NK-92 treated with Interleukin-12 subunit alpha and Interleukin-12 subunit beta, amount 100 ng/mL, for 24 hours (cell line): ENCODE data around the gene CCSER1.
"Not testable (repeated sequence)": the region's sequence is repeated elsewhere in the genome, so short reads cannot be mapped to it uniquely, and the experiment has no call there.

Source experiments
- DNase-seq: peaks from one replicate; lab custom pipeline; 2025; lab: John Stamatoyannopoulos, UW

The CCSER1 gene

GRCh38 chr4:91170768-91171167, 1043.6 kb downstream of the CCSER1 start:
- DNase-seq: no peak

GRCh38 chr4:91171217-91171616, 1044.0 kb downstream of the CCSER1 start:
- no peak for DNase-seq

- DNase-seq: not testable (repeated sequence)
Measured at GRCh38 chr4:91185061-91185460, 1057.9 kb downstream of the CCSER1 start.

DNA sequence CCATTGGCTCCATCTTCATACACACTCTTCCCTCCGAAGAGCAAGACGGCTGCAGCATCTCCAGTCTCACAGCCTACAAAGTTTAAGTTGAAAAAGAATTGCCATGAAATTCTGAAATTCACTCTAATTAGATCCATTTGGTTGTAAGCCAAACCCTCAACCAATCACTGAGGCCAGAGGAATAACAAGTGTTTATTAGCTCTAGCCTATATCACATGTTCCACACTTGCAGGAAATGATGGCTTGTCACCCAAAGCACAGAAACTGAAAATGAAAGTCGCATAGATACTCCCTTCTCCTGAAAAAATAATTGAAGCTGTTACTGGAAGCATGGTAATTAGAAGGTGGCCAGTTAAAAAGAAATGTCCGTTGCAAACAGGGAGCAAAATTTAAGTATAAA, 1071.8 kb downstream of the CCSER1 start:
- no peak for DNase-seq

GRCh38 chr4:91207535-91207934, 1080.3 kb downstream of the CCSER1 start:
- no peak for DNase-seq

DNA sequence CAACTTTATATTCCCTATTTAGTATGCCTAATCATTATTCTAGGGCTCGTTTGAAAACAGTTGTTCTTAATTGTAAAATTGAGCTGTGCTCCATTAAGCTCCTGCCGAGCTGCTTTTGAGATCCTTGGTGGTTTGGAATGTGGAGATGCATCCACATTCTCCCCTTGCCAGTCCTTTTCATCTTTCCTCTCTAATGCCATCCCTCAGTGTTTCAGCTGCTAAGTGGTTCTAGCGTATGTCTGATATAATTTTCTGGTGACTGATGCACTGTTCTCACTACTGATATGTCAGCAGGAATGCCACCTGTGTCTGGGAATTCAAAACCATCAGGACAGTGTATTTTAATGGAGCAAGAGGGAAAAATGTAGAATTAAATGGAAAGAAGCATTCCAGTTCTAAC, 1085.0 kb downstream of the CCSER1 start:
- DNase-seq: no peak

DNA sequence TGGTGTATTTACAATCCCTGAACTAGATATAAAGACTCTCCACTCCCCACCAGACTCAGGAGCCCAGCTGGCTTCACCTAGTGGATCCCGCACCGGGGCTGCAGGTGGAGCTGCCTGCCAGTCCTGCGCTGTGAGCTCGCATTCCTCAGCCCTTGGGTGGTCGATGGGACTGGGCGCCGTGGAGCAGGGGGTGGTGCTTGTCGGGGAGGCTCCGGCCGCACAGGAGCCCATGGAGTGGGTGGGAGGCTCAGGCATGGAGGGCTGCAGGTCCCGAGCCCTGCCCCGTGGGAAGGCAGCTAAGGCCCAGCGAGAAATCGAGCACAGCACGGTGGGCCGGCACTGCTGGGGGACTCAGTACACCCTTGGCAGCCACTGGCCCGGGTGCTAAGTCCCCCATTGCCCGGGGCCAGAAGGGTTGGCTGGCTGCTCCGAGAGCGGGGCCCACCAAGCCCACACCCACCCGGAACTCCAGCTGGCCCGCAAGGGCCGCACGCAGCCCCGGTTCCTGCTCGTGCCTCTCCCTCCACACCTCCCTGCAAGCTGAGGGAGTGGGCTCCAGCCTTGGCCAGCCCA, 1090.7 kb downstream of the CCSER1 start:
- DNase-seq: not testable (repeated sequence)

- no peak for DNase-seq
Measured at GRCh38 chr4:91220315-91220714, 1093.1 kb downstream of the CCSER1 start.

DNA sequence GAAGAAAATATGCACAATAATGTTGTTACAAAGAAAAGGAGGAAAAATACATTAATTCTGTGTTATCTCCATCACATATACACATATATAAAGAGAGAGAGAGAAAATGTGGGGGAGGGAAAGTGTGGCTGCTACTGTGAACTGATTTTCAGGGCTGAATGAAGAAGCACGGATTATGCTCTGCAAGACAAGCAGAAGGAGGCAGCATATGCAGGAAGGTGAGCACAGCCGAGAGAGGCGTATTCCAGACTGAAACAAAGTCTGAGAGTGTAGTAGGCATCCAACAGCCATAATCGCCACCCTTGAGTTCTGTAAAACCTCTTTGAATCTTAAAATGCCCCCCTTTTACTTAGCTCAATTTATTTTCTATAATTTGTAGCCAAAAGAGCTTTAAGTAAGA, 1094.8 kb downstream of the CCSER1 start:
- DNase-seq: no peak

DNA sequence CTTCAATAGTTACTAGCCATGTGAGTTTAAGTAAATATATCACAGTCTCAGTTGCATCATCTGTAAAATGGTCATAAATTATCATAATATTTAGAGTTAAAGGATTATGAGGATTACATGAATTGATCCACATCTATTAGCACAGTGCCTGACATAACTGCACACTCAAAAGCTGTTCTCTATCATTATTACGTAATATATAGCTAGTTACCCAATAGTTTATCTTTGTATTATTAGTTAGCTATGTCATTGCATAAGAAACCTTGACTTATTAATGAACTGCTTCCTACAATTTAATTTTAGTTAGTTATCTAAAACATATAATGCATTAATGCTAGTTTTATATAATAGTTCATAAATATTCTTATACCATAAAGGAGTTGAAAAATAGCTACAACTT, 1099.7 kb downstream of the CCSER1 start:
- no peak for DNase-seq

DNA sequence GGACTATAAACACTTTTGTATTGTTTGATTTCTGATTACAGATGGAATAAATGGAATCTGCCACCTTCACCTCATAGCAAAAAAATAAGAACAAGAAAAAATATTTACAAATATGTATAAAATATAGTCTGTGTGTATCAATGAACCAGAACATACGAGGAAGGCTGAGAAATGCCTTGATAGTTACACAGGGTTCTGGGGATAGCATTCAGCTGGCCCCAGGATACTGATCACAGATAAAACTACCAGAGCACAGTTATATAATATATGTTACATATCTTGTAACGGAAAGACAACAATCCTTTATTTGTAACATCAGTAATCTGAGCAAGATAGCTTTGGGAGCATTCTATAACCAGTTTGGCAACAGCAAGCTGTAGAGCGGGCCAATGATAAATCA, 1101.5 kb downstream of the CCSER1 start:
- no peak for DNase-seq

- no peak for DNase-seq
Measured at GRCh38 chr4:91233164-91233563, 1106.0 kb downstream of the CCSER1 start.

GRCh38 chr4:91243132-91243531, 1115.9 kb downstream of the CCSER1 start:
- DNase-seq: no peak

- DNase-seq: no peak
Measured at GRCh38 chr4:91256043-91256442, 1128.8 kb downstream of the CCSER1 start.

DNA sequence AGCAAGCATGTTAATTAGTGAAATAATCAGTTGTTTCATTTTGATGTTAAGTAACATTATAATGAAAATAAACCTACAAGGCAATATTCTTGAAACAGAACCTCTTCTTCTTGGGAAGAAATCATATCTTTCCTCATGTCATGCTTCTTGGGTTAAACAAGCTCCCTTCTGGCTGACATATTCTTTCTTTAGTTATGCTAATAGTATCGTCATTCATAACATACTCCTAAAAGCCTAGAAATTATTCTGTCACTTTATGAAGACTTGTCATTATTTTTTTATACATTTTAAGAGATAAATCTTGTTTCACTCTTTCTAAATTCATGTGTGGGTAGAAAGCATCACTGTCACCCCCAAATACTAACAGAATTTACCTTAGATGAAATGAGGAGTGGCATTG, 1129.6 kb downstream of the CCSER1 start:
- no peak for DNase-seq

DNA sequence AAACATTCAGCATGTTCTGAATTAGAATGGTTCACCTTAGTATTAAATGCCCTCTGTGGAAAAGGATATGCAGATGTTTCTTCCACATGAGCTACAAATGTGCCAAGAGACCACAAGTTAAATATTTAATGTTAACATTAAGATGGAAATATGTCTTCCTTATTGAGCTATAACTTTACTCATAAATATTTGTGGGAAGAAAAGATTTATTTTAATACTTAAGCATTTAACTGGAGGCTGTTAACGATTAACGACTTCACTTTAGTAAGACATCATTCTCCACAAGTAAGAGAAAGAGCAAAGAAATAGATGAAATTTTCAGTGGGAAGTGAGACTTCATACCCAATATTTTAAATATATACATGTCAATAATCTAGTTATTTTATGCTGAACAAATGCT, 1130.5 kb downstream of the CCSER1 start:
- DNase-seq: no peak

DNA sequence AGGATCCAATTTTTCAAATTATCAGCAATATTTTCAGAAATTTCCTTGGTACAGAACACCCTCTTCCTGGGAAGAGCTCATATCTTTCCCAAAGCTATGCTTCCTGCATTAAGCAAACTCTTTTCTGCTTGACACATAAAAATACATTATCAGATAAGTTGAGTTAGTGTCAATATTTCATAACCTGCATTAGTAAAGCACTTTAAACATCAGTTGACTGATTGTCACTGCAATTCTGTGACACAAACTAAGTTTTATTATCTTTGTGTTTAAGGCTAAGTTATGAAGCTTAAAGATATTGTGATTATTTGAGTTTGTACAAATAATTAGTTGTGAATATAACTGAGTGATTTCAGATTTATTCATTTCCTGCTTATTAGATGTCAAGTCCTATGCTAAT, 1131.1 kb downstream of the CCSER1 start:
- DNase-seq: no peak

GRCh38 chr4:91267543-91267942, 1140.3 kb downstream of the CCSER1 start:
- DNase-seq: no peak

GRCh38 chr4:91268481-91268880, 1141.3 kb downstream of the CCSER1 start:
- DNase-seq: not testable (repeated sequence)

- DNase-seq: no peak
Measured at GRCh38 chr4:91268913-91269312, 1141.7 kb downstream of the CCSER1 start.

GRCh38 chr4:91279899-91280298, 1152.7 kb downstream of the CCSER1 start:
- DNase-seq: no peak

DNA sequence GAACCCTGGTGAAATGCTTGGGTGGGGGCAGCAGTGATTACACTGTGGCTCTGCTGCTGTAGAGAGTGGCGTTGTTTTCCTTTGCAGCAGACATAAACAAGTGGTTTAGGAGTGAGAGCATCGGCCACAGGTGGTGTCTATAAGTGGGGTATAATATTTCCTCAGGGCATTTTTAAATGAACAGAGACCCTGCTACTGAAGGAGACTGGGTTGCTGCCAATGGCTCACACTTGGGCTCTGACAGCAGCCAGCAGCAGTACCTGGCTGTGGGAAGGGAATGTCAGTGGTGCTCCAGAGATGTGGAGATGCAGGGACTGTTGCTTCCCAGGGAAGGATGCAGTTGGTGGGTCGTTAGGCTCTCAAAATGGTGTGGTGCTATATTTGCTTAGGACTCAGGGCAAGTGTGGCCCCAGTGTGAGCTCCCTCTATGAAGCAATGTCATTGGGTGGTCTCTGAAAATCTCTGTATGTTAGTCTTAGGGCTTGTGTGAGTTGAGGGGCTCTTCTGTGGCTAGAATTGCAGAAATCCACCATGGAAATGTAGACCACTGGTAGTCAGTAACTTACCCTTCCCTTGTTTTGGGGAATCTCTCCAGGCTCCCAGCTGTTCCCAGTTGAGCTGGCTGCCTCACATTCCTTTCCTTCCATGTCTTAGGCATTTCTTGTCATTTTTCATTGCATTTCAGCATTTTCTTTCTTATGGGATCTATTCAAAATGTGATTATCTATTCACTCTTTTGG, 1153.5 kb downstream of the CCSER1 start:
- DNase-seq: no peak

- DNase-seq: no peak
Measured at GRCh38 chr4:91282217-91282616, 1155.0 kb downstream of the CCSER1 start.

GRCh38 chr4:91283726-91284230, 1156.6 kb downstream of the CCSER1 start:
- DNase-seq: no peak
